ENCODE measurements around the gene CCDC60. TPM values are rescaled to one million over a fixed set of nuclear protein-coding genes. Genes with fewer than 3 reads are reported as not detected.

Gene CCDC60
- total RNA-seq, 1 donor from 2014 or later: not detected

DNA sequence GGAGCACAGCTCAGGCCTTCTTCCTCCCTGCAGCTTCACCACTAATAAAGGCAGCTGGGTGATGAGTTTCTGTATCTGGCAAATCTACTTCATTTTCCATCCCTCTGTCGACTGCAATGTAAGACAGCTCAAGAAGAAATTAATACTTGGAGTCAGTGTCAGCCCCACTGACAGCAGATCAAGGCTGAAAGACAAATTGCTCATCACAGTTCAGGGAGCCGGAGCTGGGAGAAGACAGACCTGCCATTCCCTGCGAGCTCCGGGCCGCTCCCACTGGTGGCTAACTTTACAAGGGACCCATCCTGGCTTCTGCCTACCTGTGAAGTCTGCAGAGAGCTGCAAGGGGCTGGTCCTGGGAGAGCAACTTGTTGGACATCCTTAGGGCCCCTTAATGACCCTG is 49.8 kb downstream of the CCDC60 start:
- Histone ChIP-seq H3K27me3 (no peaks in the 10 kb centered on the region), H3K36me3 (no peaks in the 10 kb centered on the region), H3K4me1 (no peaks in the 10 kb centered on the region), H3K9me3 (no peaks in the 10 kb centered on the region), H3K4me3 (no peak overlapping the region), H3K27ac (no peak overlapping the region)
- intact Hi-C loops (cut with DNase I): no loop called here
- ATAC-seq (no peak), DNase-seq (no peak)
- TF ChIP-seq, protein P1, sequence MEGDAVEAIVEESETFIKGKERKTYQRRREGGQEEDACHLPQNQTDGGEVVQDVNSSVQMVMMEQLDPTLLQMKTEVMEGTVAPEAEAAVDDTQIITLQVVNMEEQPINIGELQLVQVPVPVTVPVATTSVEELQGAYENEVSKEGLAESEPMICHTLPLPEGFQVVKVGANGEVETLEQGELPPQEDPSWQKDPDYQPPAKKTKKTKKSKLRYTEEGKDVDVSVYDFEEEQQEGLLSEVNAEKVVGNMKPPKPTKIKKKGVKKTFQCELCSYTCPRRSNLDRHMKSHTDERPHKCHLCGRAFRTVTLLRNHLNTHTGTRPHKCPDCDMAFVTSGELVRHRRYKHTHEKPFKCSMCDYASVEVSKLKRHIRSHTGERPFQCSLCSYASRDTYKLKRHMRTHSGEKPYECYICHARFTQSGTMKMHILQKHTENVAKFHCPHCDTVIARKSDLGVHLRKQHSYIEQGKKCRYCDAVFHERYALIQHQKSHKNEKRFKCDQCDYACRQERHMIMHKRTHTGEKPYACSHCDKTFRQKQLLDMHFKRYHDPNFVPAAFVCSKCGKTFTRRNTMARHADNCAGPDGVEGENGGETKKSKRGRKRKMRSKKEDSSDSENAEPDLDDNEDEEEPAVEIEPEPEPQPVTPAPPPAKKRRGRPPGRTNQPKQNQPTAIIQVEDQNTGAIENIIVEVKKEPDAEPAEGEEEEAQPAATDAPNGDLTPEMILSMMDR (IDR thresholded peaks at IDR 0.05): no peak

DNA sequence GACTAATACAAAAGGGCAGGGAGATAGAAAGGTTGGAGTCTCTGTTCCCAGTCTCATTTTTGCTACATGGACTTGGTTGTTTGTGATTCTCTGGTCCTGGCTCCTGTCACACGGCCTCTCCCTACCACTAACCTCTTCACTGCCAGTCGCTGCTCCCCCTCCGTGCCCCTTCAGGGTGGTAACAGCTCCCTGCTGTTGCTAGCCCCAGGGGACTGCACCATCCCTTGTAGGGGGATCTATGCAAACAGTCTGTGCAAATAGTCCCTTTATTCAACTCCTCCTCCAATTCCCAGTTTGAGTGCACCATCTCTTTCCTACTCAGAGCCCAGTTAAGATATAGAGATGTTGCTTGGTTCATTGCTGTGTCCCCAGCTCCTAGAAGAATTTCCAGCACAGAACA is 51.1 kb downstream of the CCDC60 start:
- Histone ChIP-seq H3K27me3 (no peaks in the 10 kb centered on the region), H3K9me3 (no peaks in the 10 kb centered on the region), H3K4me3 (no peak overlapping the region), H3K36me3 (no peaks in the 10 kb centered on the region), H3K27ac (no peak overlapping the region), H3K4me1 (no peaks in the 10 kb centered on the region)
- intact Hi-C loops (cut with DNase I): no loop called here
- ATAC-seq (no peak), DNase-seq (no peak)
- TF ChIP-seq, protein P1 (IDR thresholded peaks at IDR 0.05): no peak

DNA sequence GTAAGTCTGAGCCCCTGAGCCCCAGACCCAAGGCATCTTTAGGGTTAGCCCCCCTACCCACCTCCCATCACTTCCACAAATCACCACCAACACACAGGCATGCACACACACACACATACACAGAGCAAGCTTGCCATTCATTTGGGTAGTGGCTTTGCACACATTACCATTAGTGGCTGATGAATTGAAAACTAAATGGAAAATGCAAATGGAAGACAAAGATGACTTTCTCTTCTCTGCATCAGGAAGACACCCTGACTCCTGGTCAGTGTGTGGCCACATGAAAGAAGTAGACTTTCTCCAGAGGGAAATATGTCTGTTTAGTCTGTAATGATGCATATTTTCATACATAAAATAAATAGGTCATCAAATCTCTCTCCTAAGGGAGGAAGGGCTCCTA is 55.2 kb downstream of the CCDC60 start:
- H3K36me3 ChIP-seq: no peaks in the 10 kb centered on the region

DNA sequence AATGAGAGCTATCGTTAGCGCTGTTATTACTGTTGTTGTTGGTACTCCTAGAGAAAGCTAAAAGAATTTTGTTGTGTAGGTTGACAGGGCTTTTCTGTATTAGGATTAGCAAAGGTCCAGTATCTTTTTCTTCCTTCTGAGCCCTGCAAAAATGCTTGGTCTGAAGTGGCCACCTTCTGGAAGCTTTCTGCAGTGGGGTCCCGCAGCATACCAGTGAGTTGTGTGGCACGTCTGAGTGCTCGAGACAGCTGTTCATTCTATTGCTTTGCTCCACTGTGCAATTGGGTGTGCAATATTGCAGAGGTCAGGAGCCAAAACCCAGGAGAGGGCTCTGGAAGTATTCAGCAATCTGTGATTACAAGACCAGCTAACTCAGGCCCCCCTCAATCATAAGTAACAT is 57.1 kb downstream of the CCDC60 start:
- Histone ChIP-seq H3K27ac (no peak overlapping the region), H3K4me3 (no peak overlapping the region), H3K27me3 (no peaks in the 10 kb centered on the region), H3K4me1 (no peaks in the 10 kb centered on the region), H3K36me3 (no peaks in the 10 kb centered on the region), H3K9me3 (no peaks in the 10 kb centered on the region)
- intact Hi-C loops (cut with DNase I): no loop called here
- TF ChIP-seq, protein P1 (IDR thresholded peaks at IDR 0.05): no peak
- ATAC-seq (no peak), DNase-seq (no peak)

More for the DNA sequence above, 55.2 kb downstream of the CCDC60 start:
- Histone ChIP-seq H3K27me3 (no peaks in the 10 kb centered on the region), H3K4me1 (no peaks in the 10 kb centered on the region), H3K9me3 (no peaks in the 10 kb centered on the region), H3K4me3 (no peak overlapping the region), H3K27ac (no peak overlapping the region)
- intact Hi-C loops (cut with DNase I): no loop called here
- DNase-seq (no peak), ATAC-seq (no peak)
- TF ChIP-seq, protein P1 (IDR thresholded peaks at IDR 0.05): no peak

DNA sequence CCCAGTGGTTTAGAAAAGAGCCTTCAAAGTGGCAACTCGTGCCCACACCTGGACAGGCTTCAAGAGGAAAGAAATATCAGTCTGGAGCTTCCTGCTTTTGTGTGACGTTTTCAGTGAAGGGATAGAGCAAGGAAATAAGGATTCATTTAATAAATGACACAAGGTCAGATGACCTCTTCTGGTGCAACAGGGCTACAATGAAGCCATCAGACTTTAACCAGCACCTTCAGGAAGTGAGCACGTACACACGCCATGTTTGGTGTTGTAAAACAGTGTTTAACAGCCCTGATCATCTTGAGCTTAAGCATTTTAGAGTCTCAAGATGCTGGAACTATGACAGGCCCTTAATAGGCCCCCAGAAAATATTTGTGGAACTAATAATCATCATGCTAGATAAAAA is 59.1 kb downstream of the CCDC60 start:
- no peaks in the 10 kb centered on the region for H3K27me3 ChIP-seq
- H3K4me3 ChIP-seq: no peak overlapping the region
- no peaks in the 10 kb centered on the region for H3K9me3 ChIP-seq
- DNase-seq (no peak), ATAC-seq (no peak)
- no peaks in the 10 kb centered on the region for H3K4me1 ChIP-seq
- intact Hi-C loops (cut with DNase I): no loop called here
- no peak overlapping the region for H3K27ac ChIP-seq
- TF ChIP-seq, protein P1 (IDR thresholded peaks at IDR 0.05): no peak
- H3K36me3 ChIP-seq: no peaks in the 10 kb centered on the region

GRCh38 chr12:119397540-119397939 is 63.0 kb downstream of the CCDC60 start:
- TF ChIP-seq, protein P1 (IDR thresholded peaks at IDR 0.05): no peak

More at GRCh38 chr12:119397540-119397939, 63.0 kb downstream of the CCDC60 start:
- Histone ChIP-seq H3K4me1 (no peaks in the 10 kb centered on the region), H3K36me3 (no peaks in the 10 kb centered on the region), H3K27ac (no peak overlapping the region), H3K9me3 (no peaks in the 10 kb centered on the region), H3K4me3 (no peak overlapping the region), H3K27me3 (no peaks in the 10 kb centered on the region)
- intact Hi-C loops (cut with DNase I): no loop called here
- DNase-seq: no peak
- no peak for ATAC-seq

Measured in upper lobe of right lung (tissue), 1 donor.